HEK293 (cell line): ENCODE measurements around the gene TNXB.
"Not testable (repeated sequence)": the region's sequence is repeated elsewhere in the genome, so short reads cannot be mapped to it uniquely, and the experiment has no call there.

Source experiments
- CTCF ChIP-seq: fragments of 450-650 bp; formaldehyde crosslinking; IDR thresholded peaks from 2 replicates; pipeline ENCODE4 v1.5.1; 2016; ENCODE audit warnings: missing biosample characterization, missing genetic modification characterization
- HOXD13 ChIP-seq: sonication (generic); formaldehyde crosslinking; IDR thresholded peaks from 2 replicates; pipeline ENCODE4 v1.8.0; 2022; ENCODE audit warnings: missing genetic modification reagents, borderline replicate concordance
- MZF1 ChIP-seq: fragments of 450-650 bp; formaldehyde crosslinking; IDR thresholded peaks from 2 replicates; pipeline ENCODE4 v1.5.1; 2017; ENCODE audit warnings: missing biosample characterization, missing genetic modification characterization, borderline replicate concordance
- REST ChIP-seq: fragments of 450-650 bp; formaldehyde crosslinking; IDR thresholded peaks from 2 replicates; pipeline ENCODE4 v1.5.1; 2016; ENCODE audit warnings: missing biosample characterization, missing genetic modification characterization
- ZBTB11 ChIP-seq: fragments of 450-650 bp; formaldehyde crosslinking; conservative IDR thresholded peaks from 2 replicates; pipeline ENCODE4 v1.5.1; 2016; ENCODE audit warnings: low read depth, missing biosample characterization, missing genetic modification characterization
- ZBTB21 ChIP-seq: fragments of 450-650 bp; formaldehyde crosslinking; IDR thresholded peaks from 2 replicates; pipeline ENCODE4 v1.5.1; 2017; ENCODE audit warnings: missing biosample characterization, missing genetic modification characterization
- ZNF155 ChIP-seq: fragments of 450-650 bp; formaldehyde crosslinking; IDR thresholded peaks from 2 replicates; pipeline ENCODE4 v1.5.1; 2016; ENCODE audit warnings: missing biosample characterization, missing genetic modification characterization
- ZNF521 ChIP-seq: fragments of 450-650 bp; formaldehyde crosslinking; IDR thresholded peaks from 2 replicates; pipeline ENCODE4 v1.5.1; 2017; ENCODE audit warnings: missing biosample characterization, mild to moderate bottlenecking, missing genetic modification characterization
- ZNF529 ChIP-seq: fragments of 450-650 bp; formaldehyde crosslinking; IDR thresholded peaks from 2 replicates; pipeline ENCODE4 v1.5.1; 2017; ENCODE audit warnings: missing genetic modification characterization, missing biosample characterization; ENCODE audit not compliant: insufficient replicate concordance
- ZSCAN23 ChIP-seq: fragments of 450-650 bp; formaldehyde crosslinking; IDR thresholded peaks from 2 replicates; pipeline ENCODE4 v1.5.1; 2016; ENCODE audit warnings: missing biosample characterization, missing genetic modification characterization

GRCh38 chr6:32041050-32041321 lies 68.2 kb downstream of the TNXB start:
- not testable (repeated sequence) for TF ChIP-seq ZNF155 (tag by site-specific recombination); CTCF (tag by site-specific recombination); MZF1 (tag by site-specific recombination); ZBTB21 (tag by site-specific recombination); ZNF529; REST (tag by site-specific recombination); ZSCAN23 (tag by site-specific recombination); ZNF521; HOXD13; ZBTB11 (tag by site-specific recombination)
